ENCODE results near the gene CFAP77. TPM values are rescaled to one million over a fixed set of nuclear protein-coding genes. Genes with fewer than 3 reads are reported as not detected.
"Not testable (repeated sequence)": the region's sequence is repeated elsewhere in the genome, so short reads cannot be mapped to it uniquely, and the experiment has no call there.

Gene CFAP77
- not detected for total RNA-seq

DNA sequence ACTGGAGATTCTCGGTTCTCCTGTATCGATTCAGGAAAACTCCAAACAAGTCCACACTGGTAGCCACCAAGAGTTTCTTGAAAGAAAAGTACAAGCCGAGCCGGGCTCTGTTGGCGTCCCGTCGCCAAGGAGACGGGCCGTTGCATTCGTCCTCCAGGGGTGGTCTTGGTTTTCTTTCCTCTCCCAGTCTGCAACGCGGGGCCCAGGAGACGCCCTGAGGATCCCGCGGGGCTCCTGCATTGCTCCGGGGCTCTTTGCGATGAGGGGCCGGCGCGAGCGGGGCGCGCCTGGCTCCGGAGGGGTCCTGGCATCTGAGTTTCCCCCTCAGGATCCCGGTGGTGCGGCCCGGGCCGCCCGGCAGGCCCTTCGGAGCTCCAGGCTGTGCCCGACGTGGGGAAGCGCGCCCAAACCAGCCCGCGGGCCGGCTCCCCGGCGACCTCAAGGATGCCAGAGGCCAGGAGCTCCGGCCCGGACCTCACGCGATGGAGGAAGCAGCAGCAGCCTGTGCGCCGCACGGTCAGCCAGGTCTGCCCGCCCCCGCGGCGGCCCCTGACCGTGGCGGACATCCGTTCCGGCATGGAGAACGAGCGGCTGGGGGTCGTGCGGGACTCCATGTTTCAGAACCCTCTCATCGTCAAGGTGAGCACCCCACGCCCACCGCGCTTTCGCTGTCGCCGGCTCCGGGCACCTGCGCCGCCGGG is at the start of gene CFAP77:
CFAP77 (plus strand) TSS at position 384 of the 701 bp plus-strand sequence; CDS start at position 445, 61 bp downstream.
- ChIA-PET CTCF (interaction anchor here (0.8 kb wide), 1 partner anchor 264 kb away, joined by 3 read pairs; no protein-coding TSS in a partner anchor), POLR2A (no interaction called here)
- Mint-ChIP-seq H3K27me3 (peaks cover 51% of the 10 kb centered on the region), H3K27ac (no peak within 1 kb of the TSS), H3K4me3 (peak within 1 kb of the TSS; percentile 58), H3K9me3 (no peaks in the 10 kb centered on the region), H3K36me3 (ENCODE audit: low read depth) (peaks cover 4% of the 10 kb centered on the region), H3K4me1 (peaks cover 40% of the 10 kb centered on the region)
- DNase-seq: peak; percentile 48

DNA sequence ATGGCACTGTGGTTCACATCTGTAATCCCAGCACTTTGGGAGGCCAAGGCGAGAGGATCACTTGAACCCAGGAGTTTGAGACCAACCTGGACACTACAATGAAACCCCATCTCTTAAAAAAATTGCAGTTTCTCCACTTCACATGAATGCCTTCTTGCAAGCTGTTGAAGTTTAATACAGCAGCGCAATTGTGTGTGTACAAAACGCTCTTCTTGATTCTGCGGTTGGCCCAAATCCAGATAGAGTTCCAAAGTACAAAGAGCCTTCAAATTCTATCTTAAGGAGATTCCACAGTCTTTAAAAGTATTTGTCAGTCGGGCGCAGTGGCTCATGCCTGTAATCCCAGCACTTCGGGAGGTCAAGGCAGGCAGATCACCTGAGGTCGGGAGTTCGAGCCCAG is 45.9 kb upstream of the CFAP77 start:
- POLR2A ChIA-PET: no interaction called here
- peaks cover 2% of the 10 kb centered on the region for H3K27me3 Mint-ChIP-seq
- no peak for DNase-seq
- H3K36me3 Mint-ChIP-seq (ENCODE audit: low read depth): no peaks in the 10 kb centered on the region
- no peak overlapping the region for H3K4me3 Mint-ChIP-seq
- peaks cover 3% of the 10 kb centered on the region for H3K4me1 Mint-ChIP-seq
- CTCF ChIA-PET: no interaction called here
- no peaks in the 10 kb centered on the region for H3K9me3 Mint-ChIP-seq
- no peak overlapping the region for H3K27ac Mint-ChIP-seq

DNA sequence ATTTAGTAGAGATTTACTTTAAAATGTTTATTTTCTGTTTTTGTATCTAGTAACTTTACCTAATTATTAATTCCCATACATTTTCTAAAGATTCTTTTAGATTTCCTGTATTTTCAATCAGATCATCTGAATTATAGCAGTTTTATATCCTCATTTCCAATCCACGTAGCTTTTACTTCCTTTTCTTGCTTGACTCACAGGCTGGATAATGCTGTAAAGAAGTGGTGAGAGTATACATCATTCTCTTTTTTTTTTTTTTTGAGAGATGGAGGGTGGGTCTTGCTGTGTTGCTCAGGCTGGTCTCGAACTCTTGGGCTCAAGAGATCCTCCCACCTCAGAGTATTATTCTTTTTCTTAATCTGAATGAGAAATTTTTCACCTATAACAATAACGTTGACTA is 44.0 kb upstream of the CFAP77 start:
- H3K27ac Mint-ChIP-seq: no peak overlapping the region
- no peaks in the 10 kb centered on the region for H3K4me1 Mint-ChIP-seq
- H3K4me3 Mint-ChIP-seq: no peak overlapping the region
- POLR2A ChIA-PET: no interaction called here
- H3K9me3 Mint-ChIP-seq: no peaks in the 10 kb centered on the region
- DNase-seq: no peak
- no peaks in the 10 kb centered on the region for H3K36me3 Mint-ChIP-seq (ENCODE audit: low read depth)
- CTCF ChIA-PET: no interaction called here
- H3K27me3 Mint-ChIP-seq: no peaks in the 10 kb centered on the region

- no peak for DNase-seq
- Mint-ChIP-seq H3K4me1 (no peaks in the 10 kb centered on the region), H3K4me3 (no peak overlapping the region), H3K9me3 (no peaks in the 10 kb centered on the region), H3K27me3 (no peaks in the 10 kb centered on the region), H3K27ac (no peak overlapping the region), H3K36me3 (ENCODE audit: low read depth) (no peaks in the 10 kb centered on the region)
- ChIA-PET CTCF (no interaction called here), POLR2A (no interaction called here)
Observed at GRCh38 chr9:132366481-132366880, 43.5 kb upstream of the CFAP77 start.

DNA sequence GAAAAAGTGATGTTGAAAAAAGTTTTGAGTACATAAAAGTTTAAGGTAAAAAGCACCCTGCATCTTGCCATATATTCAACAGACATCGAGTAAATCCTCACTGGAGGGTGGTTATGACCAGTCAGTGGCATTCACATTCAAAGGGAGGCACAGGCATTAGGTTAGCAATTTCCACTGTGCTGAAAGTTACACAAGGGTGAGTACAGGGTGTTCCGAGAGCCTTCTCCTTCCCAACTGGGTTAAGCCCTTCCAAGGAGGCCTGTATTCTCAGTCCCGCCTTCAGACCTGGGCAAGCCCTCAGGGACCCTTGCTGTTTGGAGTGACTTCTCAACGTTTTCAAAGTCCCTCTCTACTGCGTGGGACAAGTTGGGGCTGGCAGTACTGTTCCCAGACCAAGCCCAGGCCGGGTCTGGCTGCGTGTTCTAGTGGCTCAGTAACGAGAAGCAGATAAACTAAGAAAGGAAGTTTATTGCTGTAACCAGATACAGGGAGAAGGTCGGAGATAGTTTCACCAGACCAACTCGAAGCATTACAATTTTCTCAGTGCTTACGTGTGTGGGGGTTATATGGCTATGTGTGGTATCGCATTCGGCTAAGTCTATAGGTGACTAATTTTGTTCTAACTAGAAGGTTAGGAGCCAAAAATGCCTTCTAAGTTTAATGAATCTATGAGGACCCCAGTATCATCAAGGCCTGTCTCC is 42.2 kb upstream of the CFAP77 start:
- Mint-ChIP-seq H3K36me3 (ENCODE audit: low read depth) (no peaks in the 10 kb centered on the region), H3K27me3 (no peaks in the 10 kb centered on the region), H3K4me3 (no peak overlapping the region), H3K9me3 (no peaks in the 10 kb centered on the region), H3K27ac (no peak overlapping the region), H3K4me1 (peaks cover 7% of the 10 kb centered on the region)
- CTCF ChIA-PET: interaction anchor here (0.8 kb wide), 1 partner anchor 23 kb away, joined by 3 read pairs; no protein-coding TSS in a partner anchor
- no peak for DNase-seq
- POLR2A ChIA-PET: no interaction called here

DNA sequence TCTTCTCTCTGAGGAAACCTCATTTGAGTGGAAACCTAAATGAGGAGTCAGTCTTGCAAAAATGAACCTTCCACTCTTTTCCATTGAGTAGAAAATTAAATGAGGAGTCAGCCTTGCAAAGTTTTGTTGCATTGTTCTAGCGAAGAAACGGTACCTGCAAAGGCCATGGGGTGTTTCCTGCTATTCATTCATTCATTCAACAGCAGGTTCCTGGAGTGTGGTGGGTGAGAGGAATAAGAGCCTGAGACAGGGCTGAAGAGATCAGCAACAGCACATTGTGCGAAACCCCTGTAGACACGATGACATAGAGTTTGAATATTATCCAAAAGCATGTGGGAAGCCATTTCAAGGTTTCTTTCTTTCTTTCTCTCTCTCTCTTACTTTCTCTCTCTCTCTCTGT is 40.6 kb upstream of the CFAP77 start:
- peaks cover 17% of the 10 kb centered on the region for H3K4me1 Mint-ChIP-seq
- DNase-seq: no peak
- H3K9me3 Mint-ChIP-seq: no peaks in the 10 kb centered on the region
- H3K36me3 Mint-ChIP-seq (ENCODE audit: low read depth): peaks cover 8% of the 10 kb centered on the region
- H3K4me3 Mint-ChIP-seq: no peak overlapping the region
- H3K27me3 Mint-ChIP-seq: no peaks in the 10 kb centered on the region
- POLR2A ChIA-PET: no interaction called here
- CTCF ChIA-PET: no interaction called here
- no peak overlapping the region for H3K27ac Mint-ChIP-seq

- H3K36me3 Mint-ChIP-seq (ENCODE audit: low read depth): peaks cover 16% of the 10 kb centered on the region
Observed at GRCh38 chr9:132370592-132370991, 39.4 kb upstream of the CFAP77 start.

DNA sequence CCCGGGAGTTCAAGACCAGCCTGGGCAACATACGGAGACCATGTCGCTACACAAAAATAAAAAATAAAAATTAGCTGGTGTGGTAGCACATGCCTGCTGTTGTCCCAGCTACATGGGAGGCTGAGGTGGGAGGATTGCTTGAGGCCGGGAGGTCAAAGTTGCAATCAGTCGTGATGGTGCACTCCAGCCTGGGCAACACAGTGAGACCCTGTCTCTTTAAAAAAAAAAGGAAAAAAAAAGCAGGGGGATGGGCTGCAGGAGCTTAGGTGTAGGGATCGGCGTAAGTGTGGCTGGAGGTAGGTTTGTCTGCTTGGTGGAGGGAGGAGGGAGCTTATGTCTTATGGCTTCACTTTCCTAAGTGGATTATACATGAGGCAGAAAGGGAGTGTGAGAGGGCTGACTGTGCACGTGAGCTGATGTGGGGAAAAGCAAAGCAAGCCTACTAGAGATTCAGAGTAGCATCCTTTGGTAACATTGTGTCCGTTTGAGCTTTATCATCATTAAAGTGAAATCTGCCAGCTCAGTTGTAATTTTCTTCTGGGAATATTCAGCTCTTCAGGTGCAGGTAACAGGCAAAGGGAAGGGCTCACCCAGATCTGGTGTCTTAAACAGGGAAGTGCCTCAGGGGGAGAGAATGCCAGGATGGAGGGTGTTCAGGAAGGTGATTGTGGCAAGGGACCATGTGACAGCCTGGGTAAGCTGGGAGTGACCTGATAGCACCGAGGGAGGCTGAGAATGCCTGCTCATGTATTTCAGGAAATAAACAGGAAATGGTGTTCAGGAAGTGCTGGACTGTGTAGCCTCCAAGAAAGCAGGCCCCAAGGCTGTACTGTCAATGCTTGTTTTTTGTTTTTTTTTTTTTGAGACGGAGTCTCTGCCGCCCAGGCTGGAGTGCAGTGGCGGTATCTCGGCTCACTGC is 37.6 kb upstream of the CFAP77 start:
- ChIA-PET POLR2A (interaction anchor here (0.6 to 0.7 kb wide), 2 partner anchors 7 to 211 kb away, joined by 3 to 6 read pairs; no protein-coding TSS in a partner anchor), CTCF (interaction anchor here (0.6 to 1.4 kb wide), 3 partner anchors 8 to 18 kb away, joined by 3 to 4 read pairs (median 4); partner anchors contain the start of gene SETX)
- H3K27ac Mint-ChIP-seq: peak overlapping the region; percentile 79
- no peaks in the 10 kb centered on the region for H3K27me3 Mint-ChIP-seq
- peaks cover 25% of the 10 kb centered on the region for H3K36me3 Mint-ChIP-seq (ENCODE audit: low read depth)
- DNase-seq: no peak
- H3K4me1 Mint-ChIP-seq: peaks cover 25% of the 10 kb centered on the region
- H3K9me3 Mint-ChIP-seq: no peaks in the 10 kb centered on the region
- H3K4me3 Mint-ChIP-seq: no peak overlapping the region

More at GRCh38 chr9:132370592-132370991, 39.4 kb upstream of the CFAP77 start:
- no peak overlapping the region for H3K4me3 Mint-ChIP-seq
- ChIA-PET CTCF (no interaction called here), POLR2A (no interaction called here)
- H3K9me3 Mint-ChIP-seq: no peaks in the 10 kb centered on the region
- peaks cover 24% of the 10 kb centered on the region for H3K4me1 Mint-ChIP-seq
- no peak overlapping the region for H3K27ac Mint-ChIP-seq
- no peak for DNase-seq
- H3K27me3 Mint-ChIP-seq: no peaks in the 10 kb centered on the region

GRCh38 chr9:132377769-132378168 is 32.2 kb upstream of the CFAP77 start:
- H3K9me3 Mint-ChIP-seq, DNase-seq, H3K27ac Mint-ChIP-seq, CTCF ChIA-PET, H3K4me3 Mint-ChIP-seq, POLR2A ChIA-PET, H3K27me3 Mint-ChIP-seq: not testable (repeated sequence)
- H3K36me3 Mint-ChIP-seq (ENCODE audit: low read depth): peaks cover 40% of the 10 kb centered on the region
- peaks cover 30% of the 10 kb centered on the region for H3K4me1 Mint-ChIP-seq

DNA sequence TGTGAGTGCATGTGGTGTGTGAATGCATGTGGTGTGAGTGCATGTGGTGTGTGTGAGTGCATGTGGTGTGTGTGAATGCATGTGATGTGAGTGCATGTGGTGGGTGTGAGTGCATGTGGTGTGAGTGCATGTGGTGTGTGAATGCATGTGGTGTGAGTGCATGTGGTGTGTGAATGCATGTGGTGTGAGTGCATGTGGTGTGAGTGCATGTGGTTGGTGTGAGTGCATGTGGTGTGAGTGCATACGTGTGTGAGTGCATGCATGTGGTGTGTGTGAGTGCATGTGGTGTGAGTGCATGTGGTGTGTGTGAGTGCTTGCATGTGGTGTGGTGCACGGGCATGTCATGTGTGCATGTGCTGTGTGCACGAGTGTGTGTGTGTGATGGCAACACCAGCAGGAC is 31.6 kb upstream of the CFAP77 start:
- H3K36me3 Mint-ChIP-seq (ENCODE audit: low read depth): peaks cover 42% of the 10 kb centered on the region

GRCh38 chr9:132381966-132382541 is 28.0 kb upstream of the CFAP77 start:
- Mint-ChIP-seq H3K4me3 (no peak overlapping the region), H3K27ac (peak overlapping the region; percentile 69), H3K4me1 (peaks cover 35% of the 10 kb centered on the region), H3K27me3 (no peaks in the 10 kb centered on the region), H3K9me3 (no peaks in the 10 kb centered on the region), H3K36me3 (ENCODE audit: low read depth) (peaks cover 52% of the 10 kb centered on the region)
- no peak for DNase-seq
- ChIA-PET POLR2A (no interaction called here), CTCF (interaction anchor here (0.6 to 0.7 kb wide), 2 partner anchors 27 to 583 kb away, joined by 3 to 5 read pairs; partner anchors contain the start of gene SETX)

More for the DNA sequence above, 31.6 kb upstream of the CFAP77 start:
- POLR2A ChIA-PET, H3K27me3 Mint-ChIP-seq, H3K27ac Mint-ChIP-seq, DNase-seq, H3K4me3 Mint-ChIP-seq, H3K9me3 Mint-ChIP-seq, CTCF ChIA-PET: not testable (repeated sequence)
- H3K4me1 Mint-ChIP-seq: peaks cover 29% of the 10 kb centered on the region

GRCh38 chr9:132383462-132383883 is 26.5 kb upstream of the CFAP77 start:
- no peak for DNase-seq
- Mint-ChIP-seq H3K4me3 (no peak overlapping the region), H3K36me3 (ENCODE audit: low read depth) (peaks cover 62% of the 10 kb centered on the region), H3K9me3 (no peaks in the 10 kb centered on the region), H3K27me3 (no peaks in the 10 kb centered on the region), H3K27ac (no peak overlapping the region), H3K4me1 (peaks cover 35% of the 10 kb centered on the region)
- CTCF ChIA-PET: interaction anchor here (0.9 kb wide), 1 partner anchor 13 kb away, joined by 3 read pairs; no protein-coding TSS in a partner anchor
- POLR2A ChIA-PET: no interaction called here
